Measurements from ENCODE around the gene CSNK1D. TPM values are rescaled to one million over a fixed set of nuclear protein-coding genes. Genes with fewer than 3 reads are reported as not detected.

The CSNK1D gene
- total and polyA plus RNA-seq, 12 donors, result 23.7 to 185 (median 125) TPM

GRCh38 chr17:82221341-82221902 is 52.1 kb downstream of the CSNK1D start:
- Histone ChIP-seq H3K27me3 (no peaks in the 10 kb centered on the region), H3K4me1 (replicated peaks in 1 of 2) (peaks cover 16% of the 10 kb centered on the region in 2 donors), H3K36me3 (replicated peaks in 1 of 2) (no peaks in the 10 kb centered on the region), H3K27ac (no peak overlapping the region), H3K9me3 (replicated peaks in 1 of 3) (no peaks in the 10 kb centered on the region), H3K4me3 (no peak overlapping the region)
- WGBS, 4 donors, result 77 to 84% (median 80%) methylated on average over 10 of the region's 10 CpGs
- TF ChIP-seq POLR2A (IDR thresholded peaks at IDR 0.05) (no peak), CTCF (IDR thresholded peaks at IDR 0.05) (no peak)
- DNase-seq, result no peak
- intact Hi-C loops (cut with DNase I), result no loop called here

- Histone ChIP-seq H3K27ac (no peak overlapping the region), H3K36me3 (replicated peaks in 1 of 2) (no peaks in the 10 kb centered on the region), H3K4me3 (no peak overlapping the region), H3K27me3 (no peaks in the 10 kb centered on the region), H3K9me3 (replicated peaks in 1 of 3) (no peaks in the 10 kb centered on the region), H3K4me1 (replicated peaks in 1 of 2) (peaks cover 22 to 24% of the 10 kb centered on the region in 2 donors)
- TF ChIP-seq POLR2A (IDR thresholded peaks at IDR 0.05), result no peak
- no peak for TF ChIP-seq CTCF (IDR thresholded peaks at IDR 0.05)
- no peak for DNase-seq
- intact Hi-C loops (cut with DNase I), result no loop called here
- WGBS, 4 donors, result 85 to 90% (median 87%) methylated on average over 7 to 11 of the region's 11 CpGs
Measured at GRCh38 chr17:82219753-82220709, 53.5 kb downstream of the CSNK1D start.

- intact Hi-C loops (cut with DNase I), result no loop called here
- no peak for TF ChIP-seq POLR2A (IDR thresholded peaks at IDR 0.05)
- TF ChIP-seq CTCF (IDR thresholded peaks at IDR 0.05), result no peak
- Histone ChIP-seq H3K27me3 (no peaks in the 10 kb centered on the region), H3K4me3 (no peak overlapping the region), H3K4me1 (replicated peaks in 1 of 2) (peaks cover 22 to 24% of the 10 kb centered on the region in 2 donors), H3K9me3 (replicated peaks in 1 of 3) (no peaks in the 10 kb centered on the region), H3K36me3 (replicated peaks in 1 of 2) (no peaks in the 10 kb centered on the region), H3K27ac (no peak overlapping the region)
- WGBS, 4 donors, result 90 to 94% (median 91%) methylated on average over 3 to 7 of the region's 7 CpGs
- DNase-seq, result peak in 1 of 7 donors; percentile 32
Measured at GRCh38 chr17:82219083-82219482, 54.4 kb downstream of the CSNK1D start.

GRCh38 chr17:82218349-82219075 is 55.0 kb downstream of the CSNK1D start:
- Histone ChIP-seq H3K9me3 (replicated peaks in 1 of 3) (no peaks in the 10 kb centered on the region), H3K4me3 (no peak overlapping the region), H3K36me3 (replicated peaks in 1 of 2) (no peaks in the 10 kb centered on the region), H3K4me1 (replicated peaks in 1 of 2) (peaks cover 24% of the 10 kb centered on the region in 2 donors), H3K27ac (peak overlapping the region in 1 of 5 donors; percentile 97), H3K27me3 (no peaks in the 10 kb centered on the region)
- intact Hi-C loops (cut with DNase I), result no loop called here
- TF ChIP-seq CTCF (IDR thresholded peaks at IDR 0.05) (no peak), POLR2A (IDR thresholded peaks at IDR 0.05) (no peak)
- 92 to 94% (median 92%) methylated on average over 30 to 32 of the region's 32 CpGs for WGBS, 4 donors
- DNase-seq, result no peak

Data from adrenal gland (tissue), 12 donors.